ENCODE data around the gene PRKAG2.

DNA sequence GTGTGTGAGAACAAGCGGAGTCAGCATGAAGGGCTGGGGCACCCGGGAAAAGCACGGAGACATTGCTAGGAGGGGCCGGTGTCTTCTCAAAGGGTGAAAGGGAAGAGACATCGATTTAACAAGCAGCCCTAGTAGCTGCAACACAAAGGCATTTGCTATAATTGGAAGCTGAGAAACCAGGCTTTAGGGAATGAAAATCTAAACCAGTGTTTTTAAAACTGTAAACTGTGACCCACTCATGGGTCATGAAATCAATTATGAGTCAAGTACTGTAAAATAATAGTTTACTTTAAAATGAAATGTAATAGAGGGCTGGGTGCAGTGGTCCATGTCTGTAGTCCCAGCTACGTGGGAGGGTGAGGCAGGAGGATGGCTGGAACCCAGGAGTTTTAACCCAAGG, 228.5 kb downstream of the PRKAG2 start:
- TF ChIP-seq, protein P1, sequence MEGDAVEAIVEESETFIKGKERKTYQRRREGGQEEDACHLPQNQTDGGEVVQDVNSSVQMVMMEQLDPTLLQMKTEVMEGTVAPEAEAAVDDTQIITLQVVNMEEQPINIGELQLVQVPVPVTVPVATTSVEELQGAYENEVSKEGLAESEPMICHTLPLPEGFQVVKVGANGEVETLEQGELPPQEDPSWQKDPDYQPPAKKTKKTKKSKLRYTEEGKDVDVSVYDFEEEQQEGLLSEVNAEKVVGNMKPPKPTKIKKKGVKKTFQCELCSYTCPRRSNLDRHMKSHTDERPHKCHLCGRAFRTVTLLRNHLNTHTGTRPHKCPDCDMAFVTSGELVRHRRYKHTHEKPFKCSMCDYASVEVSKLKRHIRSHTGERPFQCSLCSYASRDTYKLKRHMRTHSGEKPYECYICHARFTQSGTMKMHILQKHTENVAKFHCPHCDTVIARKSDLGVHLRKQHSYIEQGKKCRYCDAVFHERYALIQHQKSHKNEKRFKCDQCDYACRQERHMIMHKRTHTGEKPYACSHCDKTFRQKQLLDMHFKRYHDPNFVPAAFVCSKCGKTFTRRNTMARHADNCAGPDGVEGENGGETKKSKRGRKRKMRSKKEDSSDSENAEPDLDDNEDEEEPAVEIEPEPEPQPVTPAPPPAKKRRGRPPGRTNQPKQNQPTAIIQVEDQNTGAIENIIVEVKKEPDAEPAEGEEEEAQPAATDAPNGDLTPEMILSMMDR (conservative IDR thresholded peaks at IDR 0.05; ENCODE audit: low read length): no peak
- TF ChIP-seq EZH2phosphoT487 (IDR thresholded peaks at IDR 0.05; ENCODE audit: borderline replicate concordance): no peak
